Activated naive CD4-positive, alpha-beta T cell treated with anti-CD3 and anti-CD28 coated beads, Interleukin-2, amount 50 U/mL, for 72 hours (primary cell): Measurements from ENCODE around the gene TSPAN12. TPM values are rescaled to one million over a fixed set of nuclear protein-coding genes. Genes with fewer than 3 reads are reported as not detected.
A peak's percentile ranks its signal among the peaks of the same experiment; 100 is the strongest.

Experiments
- ATAC-seq, 2 donors: fragments of 150-1000 bp; cut with Tn5 transposase; 2 replicates each; pipeline ENCODE4 v1.10.0; 2021; ENCODE audit warnings: mild to moderate bottlenecking in 2 of 2, moderate library complexity in 2 of 2
- DNase-seq, 2 donors: peaks; one replicate each; pipeline ENCODE4 v3.0.0; 2021 to 2022; ENCODE audit warnings: low spot score in 2 of 2
- H3K27ac Mint-ChIP-seq, 2 donors: one replicate each; pipeline ENCODE4 v1.8.0; 2022; ENCODE audit warnings: mild to moderate bottlenecking in 2 of 2, mixed read lengths in 2 of 2
- H3K36me3 Mint-ChIP-seq, 2 donors: one replicate each; pipeline ENCODE4 v1.8.0; 2022; ENCODE audit warnings: mixed read lengths in 2 of 2
- H3K9me3 Mint-ChIP-seq, 2 donors: one replicate each; pipeline ENCODE4 v1.8.0; 2022; ENCODE audit warnings: mixed read lengths in 2 of 2
- total RNA-seq, 2 donors: library from RNA; stranded (reverse); gene quantifications; one replicate each; pipeline ENCODE4 v1.2.3, GENCODE V29; 2022

TSPAN12 gene
- total RNA-seq, 2 donors from 2014 or later, result not detected

GRCh38 chr7:120859459-120859858 lies 1.5 kb upstream of the TSPAN12 start:
- Mint-ChIP-seq H3K27ac (no peak overlapping the region), H3K9me3 (no peaks in the 10 kb centered on the region), H3K36me3 (peaks cover 0 to 10% of the 10 kb centered on the region in 2 donors)
- ATAC-seq (no peak), DNase-seq (no peak)

GRCh38 chr7:120856621-120857352 lies 1.2 kb downstream of the TSPAN12 start:
- Mint-ChIP-seq H3K36me3 (peaks cover 0 to 11% of the 10 kb centered on the region in 2 donors), H3K9me3 (no peaks in the 10 kb centered on the region), H3K27ac (no peak overlapping the region)
- peak in 1 of 2 donors; percentile 12 for DNase-seq
- ATAC-seq, result peak; percentile 47 to 57

GRCh38 chr7:120856198-120856597 lies 1.7 kb downstream of the TSPAN12 start:
- DNase-seq, result no peak
- Mint-ChIP-seq H3K36me3 (peaks cover 0 to 11% of the 10 kb centered on the region in 2 donors), H3K9me3 (no peaks in the 10 kb centered on the region)

GRCh38 chr7:120852700-120853099 lies 5.2 kb downstream of the TSPAN12 start:
- peaks cover 0 to 11% of the 10 kb centered on the region in 2 donors for H3K36me3 Mint-ChIP-seq
- ATAC-seq, result no peak
- no peak overlapping the region for H3K27ac Mint-ChIP-seq
- H3K9me3 Mint-ChIP-seq, result no peaks in the 10 kb centered on the region
- no peak for DNase-seq

More at GRCh38 chr7:120856198-120856597, 1.7 kb downstream of the TSPAN12 start:
- no peak for ATAC-seq
- no peak overlapping the region for H3K27ac Mint-ChIP-seq

- no peak overlapping the region for H3K27ac Mint-ChIP-seq
- no peaks in the 10 kb centered on the region for H3K9me3 Mint-ChIP-seq
- DNase-seq (no peak), ATAC-seq (no peak)
- no peaks in the 10 kb centered on the region for H3K36me3 Mint-ChIP-seq
Measured at GRCh38 chr7:120843109-120843508, 14.8 kb downstream of the TSPAN12 start.

GRCh38 chr7:120842121-120842621 lies 15.8 kb downstream of the TSPAN12 start:
- Mint-ChIP-seq H3K27ac (no peak overlapping the region), H3K9me3 (no peaks in the 10 kb centered on the region), H3K36me3 (no peaks in the 10 kb centered on the region)
- ATAC-seq (no peak), DNase-seq (no peak)

GRCh38 chr7:120841608-120842007 lies 16.3 kb downstream of the TSPAN12 start:
- ATAC-seq (no peak), DNase-seq (no peak)
- Mint-ChIP-seq H3K36me3 (no peaks in the 10 kb centered on the region), H3K27ac (no peak overlapping the region), H3K9me3 (no peaks in the 10 kb centered on the region)

- DNase-seq (no peak), ATAC-seq (no peak)
- Mint-ChIP-seq H3K36me3 (no peaks in the 10 kb centered on the region), H3K27ac (no peak overlapping the region), H3K9me3 (no peaks in the 10 kb centered on the region)
Measured at GRCh38 chr7:120838281-120838682, 19.7 kb downstream of the TSPAN12 start.

- ATAC-seq (no peak), DNase-seq (no peak)
- H3K27ac Mint-ChIP-seq, result no peak overlapping the region
- H3K9me3 Mint-ChIP-seq, result no peaks in the 10 kb centered on the region
- no peaks in the 10 kb centered on the region for H3K36me3 Mint-ChIP-seq
Measured at GRCh38 chr7:120837599-120837998, 20.3 kb downstream of the TSPAN12 start.

- H3K9me3 Mint-ChIP-seq, result no peaks in the 10 kb centered on the region
- ATAC-seq, result no peak
- no peak overlapping the region for H3K27ac Mint-ChIP-seq
- H3K36me3 Mint-ChIP-seq, result no peaks in the 10 kb centered on the region
- DNase-seq, result no peak
Measured at GRCh38 chr7:120836556-120837115, 21.3 kb downstream of the TSPAN12 start.

- Mint-ChIP-seq H3K9me3 (peaks cover 0 to 3% of the 10 kb centered on the region in 2 donors), H3K36me3 (peaks cover 0 to 4% of the 10 kb centered on the region in 2 donors), H3K27ac (no peak overlapping the region)
- DNase-seq (no peak), ATAC-seq (no peak)
Measured at GRCh38 chr7:120834726-120835125, 23.2 kb downstream of the TSPAN12 start.

GRCh38 chr7:120833546-120833945 lies 24.4 kb downstream of the TSPAN12 start:
- H3K36me3 Mint-ChIP-seq, result peaks cover 0 to 4% of the 10 kb centered on the region in 2 donors
- peaks cover 0 to 3% of the 10 kb centered on the region in 2 donors for H3K9me3 Mint-ChIP-seq
- DNase-seq, result no peak
- no peak for ATAC-seq
- H3K27ac Mint-ChIP-seq, result no peak overlapping the region

GRCh38 chr7:120832803-120833202 lies 25.1 kb downstream of the TSPAN12 start:
- Mint-ChIP-seq H3K27ac (no peak overlapping the region), H3K9me3 (peaks cover 0 to 3% of the 10 kb centered on the region in 2 donors), H3K36me3 (peaks cover 0 to 4% of the 10 kb centered on the region in 2 donors)
- DNase-seq (no peak), ATAC-seq (no peak)

GRCh38 chr7:120831260-120831659 lies 26.7 kb downstream of the TSPAN12 start:
- DNase-seq (no peak), ATAC-seq (no peak)
- Mint-ChIP-seq H3K36me3 (peaks cover 0 to 4% of the 10 kb centered on the region in 2 donors), H3K9me3 (peaks cover 0 to 3% of the 10 kb centered on the region in 2 donors), H3K27ac (no peak overlapping the region)

- DNase-seq (no peak), ATAC-seq (no peak)
- peaks cover 0 to 3% of the 10 kb centered on the region in 2 donors for H3K9me3 Mint-ChIP-seq
- no peak overlapping the region for H3K27ac Mint-ChIP-seq
- H3K36me3 Mint-ChIP-seq, result peaks cover 0 to 4% of the 10 kb centered on the region in 2 donors
Measured at GRCh38 chr7:120829487-120829886, 28.5 kb downstream of the TSPAN12 start.

- ATAC-seq (no peak), DNase-seq (no peak)
- peaks cover 0 to 4% of the 10 kb centered on the region in 2 donors for H3K36me3 Mint-ChIP-seq
- no peak overlapping the region for H3K27ac Mint-ChIP-seq
- peaks cover 0 to 3% of the 10 kb centered on the region in 2 donors for H3K9me3 Mint-ChIP-seq
Measured at GRCh38 chr7:120828528-120828927, 29.4 kb downstream of the TSPAN12 start.

- Mint-ChIP-seq H3K36me3 (peaks cover 0 to 4% of the 10 kb centered on the region in 2 donors), H3K27ac (no peak overlapping the region), H3K9me3 (peaks cover 0 to 3% of the 10 kb centered on the region in 2 donors)
- no peak for ATAC-seq
- no peak for DNase-seq
Measured at GRCh38 chr7:120827371-120828118, 30.4 kb downstream of the TSPAN12 start.
